Measurements from ENCODE around the gene ETFBKMT. TPM values are rescaled to one million over a fixed set of nuclear protein-coding genes. Genes with fewer than 3 reads are reported as not detected.

Gene ETFBKMT
- total and polyA plus RNA-seq, 2 of the 13 experiments (the other 11 are each of a cell fraction or from before 2014, with no cell fraction given): 0.62 to 0.93 TPM

GRCh38 chr12:31714406-31715271 is 55.2 kb downstream of the ETFBKMT start (continued):
- TF ChIP-seq STAT6 (CRISPR knock-in tag; IDR thresholded peaks at IDR 0.05; ENCODE audit: borderline replicate concordance): no peak
- TF ChIP-seq RBFOX2 (IDR thresholded peaks at IDR 0.05; ENCODE audit: low read depth, low read length): no peak
- no peak for TF ChIP-seq PAWR (CRISPR knock-in tag; IDR thresholded peaks at IDR 0.05; ENCODE audit: borderline replicate concordance)
- 0 out of 2 replicates have a peak, but pooled peaks have one; percentile 31 for TF ChIP-seq ZGPAT (CRISPR knock-in tag; IDR thresholded peaks at IDR 0.05)
- TF ChIP-seq MLLT10 (CRISPR knock-in tag; IDR thresholded peaks at IDR 0.05): no peak
- no peak for TF ChIP-seq MATR3 (CRISPR knock-in tag; IDR thresholded peaks at IDR 0.05)
- TF ChIP-seq ZNF20 (CRISPR knock-in tag; IDR thresholded peaks at IDR 0.05): no peak
- TF ChIP-seq ZNF737 (CRISPR knock-in tag; IDR thresholded peaks at IDR 0.05; ENCODE audit: borderline replicate concordance): no peak
- peak; percentile 98 for TF ChIP-seq ZNF770 (CRISPR knock-in tag; IDR thresholded peaks at IDR 0.05)
- TF ChIP-seq ZNF605 (CRISPR knock-in tag; IDR thresholded peaks at IDR 0.05): no peak
- no peak for TF ChIP-seq ZBTB7A (CRISPR knock-in tag; IDR thresholded peaks at IDR 0.05)
- TF ChIP-seq KDM5A (IDR thresholded peaks at IDR 0.05; ENCODE audit: borderline replicate concordance, low read length): no peak
- TF ChIP-seq AGO2 (optimal IDR thresholded peaks at IDR 0.05; ENCODE audit: low read depth, low read length): no peak
- TF ChIP-seq ZSCAN30 (CRISPR knock-in tag; IDR thresholded peaks at IDR 0.05): no peak
- no peak for TF ChIP-seq SOX6 (IDR thresholded peaks at IDR 0.05)
- peak; percentile 94 for TF ChIP-seq SOX6 (CRISPR knock-in tag; IDR thresholded peaks at IDR 0.05)
- TF ChIP-seq NFE2L2 (IDR thresholded peaks at IDR 0.05; ENCODE audit: low read length): no peak
- no peak for TF ChIP-seq ERF (CRISPR knock-in tag; IDR thresholded peaks at IDR 0.05)
- TF ChIP-seq NR3C1 (CRISPR knock-in tag; IDR thresholded peaks at IDR 0.05): no peak
- peak; percentile 89 for TF ChIP-seq POGZ (CRISPR knock-in tag; IDR thresholded peaks at IDR 0.05)
- no peak for TF ChIP-seq CEBPZ (IDR thresholded peaks at IDR 0.05; ENCODE audit: low read length)
